ENCODE results near the gene GATA2. TPM values are rescaled to one million over a fixed set of nuclear protein-coding genes. Genes with fewer than 3 reads are reported as not detected.

Gene GATA2
- total RNA-seq, 1 donor from 2014 or later = 1.7 TPM

DNA sequence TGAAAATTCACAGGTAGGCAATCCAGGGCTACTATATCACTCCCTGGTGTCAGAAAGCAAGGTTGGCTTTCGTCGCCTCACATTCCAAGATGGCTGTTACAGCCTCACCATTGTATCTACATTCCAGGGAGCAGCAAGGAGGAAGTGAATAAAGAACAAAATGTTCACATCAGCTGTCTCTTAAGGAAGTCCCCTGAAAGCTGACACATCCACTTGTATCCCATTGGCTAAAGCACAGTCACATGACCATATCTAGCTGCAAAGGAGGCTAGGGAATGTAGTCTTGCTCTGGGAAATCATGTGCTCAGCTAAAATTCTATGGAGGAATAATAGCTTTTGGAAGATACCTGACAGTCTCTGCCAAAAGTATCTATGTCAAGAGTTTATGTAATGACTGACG, 12.8 kb upstream of the GATA2 start:
- no peak for DNase-seq (ENCODE audit: low spot score, unreplicated experiment)

DNA sequence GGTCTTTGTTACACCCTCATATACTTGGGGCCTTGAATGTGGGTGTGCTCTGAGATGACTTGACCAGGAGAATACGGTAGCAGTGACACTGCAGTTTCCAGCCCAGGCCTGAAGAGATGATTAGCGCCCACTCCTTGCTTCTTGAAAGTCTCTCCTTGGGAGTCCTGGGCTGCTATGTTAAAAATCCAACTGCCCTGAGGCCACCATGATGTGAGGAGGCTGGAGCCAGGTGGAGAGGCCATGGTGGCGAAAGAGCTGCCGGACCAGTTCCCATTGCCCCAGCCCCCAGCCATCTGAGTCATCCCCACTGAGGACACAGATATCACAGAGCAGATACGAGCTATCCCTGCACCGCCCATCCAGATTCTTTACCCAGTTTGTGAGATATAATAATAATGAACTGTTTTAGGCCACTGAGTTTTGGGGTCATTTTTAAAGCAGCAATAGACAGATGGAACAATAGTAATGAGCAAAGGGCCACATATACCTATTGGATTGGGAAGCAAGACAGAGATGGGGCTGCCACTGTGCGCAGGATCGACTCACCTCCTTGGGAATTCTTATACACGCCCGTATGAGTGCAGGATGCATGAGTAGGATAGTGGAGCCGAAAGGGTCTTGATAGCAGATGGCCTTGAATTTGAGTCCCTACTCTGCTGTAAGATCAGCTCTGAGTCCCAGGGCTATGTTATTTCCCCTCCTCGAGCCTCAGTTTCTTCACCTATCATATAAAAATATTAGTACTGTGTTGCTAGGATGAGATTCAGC, 12.1 kb upstream of the GATA2 start:
- Mint-ChIP-seq H3K27ac (no peak overlapping the region), H3K4me1 (ENCODE audit: low read depth) (no peaks in the 10 kb centered on the region), H3K4me3 (ENCODE audit: low read depth) (no peak overlapping the region), H3K36me3 (ENCODE audit: insufficient read depth) (no peaks in the 10 kb centered on the region), H3K27me3 (peaks cover 49% of the 10 kb centered on the region), H3K9me3 (ENCODE audit: low read depth) (no peaks in the 10 kb centered on the region)
- no peak for DNase-seq (ENCODE audit: low spot score, unreplicated experiment)
- TF ChIP-seq, protein P1, sequence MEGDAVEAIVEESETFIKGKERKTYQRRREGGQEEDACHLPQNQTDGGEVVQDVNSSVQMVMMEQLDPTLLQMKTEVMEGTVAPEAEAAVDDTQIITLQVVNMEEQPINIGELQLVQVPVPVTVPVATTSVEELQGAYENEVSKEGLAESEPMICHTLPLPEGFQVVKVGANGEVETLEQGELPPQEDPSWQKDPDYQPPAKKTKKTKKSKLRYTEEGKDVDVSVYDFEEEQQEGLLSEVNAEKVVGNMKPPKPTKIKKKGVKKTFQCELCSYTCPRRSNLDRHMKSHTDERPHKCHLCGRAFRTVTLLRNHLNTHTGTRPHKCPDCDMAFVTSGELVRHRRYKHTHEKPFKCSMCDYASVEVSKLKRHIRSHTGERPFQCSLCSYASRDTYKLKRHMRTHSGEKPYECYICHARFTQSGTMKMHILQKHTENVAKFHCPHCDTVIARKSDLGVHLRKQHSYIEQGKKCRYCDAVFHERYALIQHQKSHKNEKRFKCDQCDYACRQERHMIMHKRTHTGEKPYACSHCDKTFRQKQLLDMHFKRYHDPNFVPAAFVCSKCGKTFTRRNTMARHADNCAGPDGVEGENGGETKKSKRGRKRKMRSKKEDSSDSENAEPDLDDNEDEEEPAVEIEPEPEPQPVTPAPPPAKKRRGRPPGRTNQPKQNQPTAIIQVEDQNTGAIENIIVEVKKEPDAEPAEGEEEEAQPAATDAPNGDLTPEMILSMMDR (IDR thresholded peaks at IDR 0.05; ENCODE audit: unreplicated experiment) = no peak

More for the DNA sequence above, 12.8 kb upstream of the GATA2 start:
- Mint-ChIP-seq H3K27ac (no peak overlapping the region), H3K36me3 (ENCODE audit: insufficient read depth) (no peaks in the 10 kb centered on the region), H3K4me3 (ENCODE audit: low read depth) (no peak overlapping the region), H3K27me3 (peaks cover 46% of the 10 kb centered on the region), H3K4me1 (ENCODE audit: low read depth) (no peaks in the 10 kb centered on the region), H3K9me3 (ENCODE audit: low read depth) (no peaks in the 10 kb centered on the region)
- TF ChIP-seq, protein P1 (IDR thresholded peaks at IDR 0.05; ENCODE audit: unreplicated experiment) = no peak

DNA sequence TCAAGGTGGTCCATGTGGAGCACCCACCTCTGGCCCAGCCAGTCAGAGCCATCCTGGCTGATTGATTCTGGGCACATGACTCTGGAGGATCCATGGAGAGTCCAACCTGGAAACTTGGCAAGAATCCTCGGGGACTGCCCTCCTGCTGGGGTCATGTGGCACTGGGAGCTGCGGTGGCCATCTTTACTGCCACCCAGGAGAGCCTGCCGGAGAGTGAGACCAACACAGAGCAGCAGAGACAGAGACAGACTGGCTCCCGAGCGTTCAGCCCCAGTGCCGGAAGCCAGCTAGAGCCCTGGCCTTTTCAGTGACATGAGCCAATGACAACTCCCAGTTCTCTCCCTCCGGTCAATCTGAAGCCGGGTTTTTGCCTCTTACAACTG, 11.5 kb upstream of the GATA2 start:
- Mint-ChIP-seq H3K27ac (no peak overlapping the region), H3K9me3 (ENCODE audit: low read depth) (no peaks in the 10 kb centered on the region), H3K4me3 (ENCODE audit: low read depth) (no peak overlapping the region), H3K4me1 (ENCODE audit: low read depth) (no peaks in the 10 kb centered on the region), H3K36me3 (ENCODE audit: insufficient read depth) (no peaks in the 10 kb centered on the region), H3K27me3 (peaks cover 54% of the 10 kb centered on the region)
- DNase-seq (ENCODE audit: low spot score, unreplicated experiment) = no peak
- TF ChIP-seq, protein P1 (IDR thresholded peaks at IDR 0.05; ENCODE audit: unreplicated experiment) = no peak

DNA sequence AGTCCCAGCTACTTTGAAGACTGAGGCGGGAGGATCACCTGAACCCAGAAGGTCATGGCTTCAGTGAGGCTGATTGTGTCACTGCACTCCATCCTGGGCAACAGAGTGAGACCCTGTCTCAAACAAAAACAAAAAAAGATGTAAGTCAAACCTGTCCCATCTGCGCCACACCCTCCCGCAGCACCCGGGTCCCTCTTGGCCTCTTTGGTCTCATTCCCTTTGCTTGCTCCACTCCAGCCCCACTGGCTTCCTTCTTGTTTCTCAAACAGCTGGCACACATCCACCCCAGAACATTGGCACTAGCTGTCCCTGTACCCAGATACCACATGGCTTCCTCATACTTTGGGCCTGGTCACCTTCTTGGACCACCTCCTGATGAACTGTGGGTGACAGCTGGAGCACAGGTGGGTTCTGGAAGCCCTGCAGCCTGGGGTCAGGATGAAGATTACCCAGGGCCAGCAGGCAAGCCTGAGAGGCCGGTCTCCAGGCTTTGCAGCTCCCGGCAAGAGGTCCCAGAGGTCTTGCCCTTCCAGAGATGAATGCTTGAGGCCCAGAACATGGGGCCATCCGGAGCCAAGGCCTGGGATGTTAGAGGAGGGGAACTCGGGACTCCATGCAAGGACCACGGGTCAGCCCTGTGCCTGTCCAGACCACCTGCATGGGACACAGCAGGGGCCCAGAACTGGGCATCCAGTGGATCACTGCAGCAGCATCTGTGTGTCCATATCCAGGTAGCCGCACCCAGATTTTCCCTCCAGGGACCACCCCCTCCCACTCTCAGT, 10.9 kb upstream of the GATA2 start:
- Mint-ChIP-seq H3K9me3 (ENCODE audit: low read depth) (no peaks in the 10 kb centered on the region), H3K27ac (no peak overlapping the region), H3K27me3 (peaks cover 55% of the 10 kb centered on the region), H3K4me3 (ENCODE audit: low read depth) (no peak overlapping the region), H3K4me1 (ENCODE audit: low read depth) (no peaks in the 10 kb centered on the region), H3K36me3 (ENCODE audit: insufficient read depth) (no peaks in the 10 kb centered on the region)
- no peak for DNase-seq (ENCODE audit: low spot score, unreplicated experiment)
- TF ChIP-seq, protein P1 (IDR thresholded peaks at IDR 0.05; ENCODE audit: unreplicated experiment) = no peak

DNA sequence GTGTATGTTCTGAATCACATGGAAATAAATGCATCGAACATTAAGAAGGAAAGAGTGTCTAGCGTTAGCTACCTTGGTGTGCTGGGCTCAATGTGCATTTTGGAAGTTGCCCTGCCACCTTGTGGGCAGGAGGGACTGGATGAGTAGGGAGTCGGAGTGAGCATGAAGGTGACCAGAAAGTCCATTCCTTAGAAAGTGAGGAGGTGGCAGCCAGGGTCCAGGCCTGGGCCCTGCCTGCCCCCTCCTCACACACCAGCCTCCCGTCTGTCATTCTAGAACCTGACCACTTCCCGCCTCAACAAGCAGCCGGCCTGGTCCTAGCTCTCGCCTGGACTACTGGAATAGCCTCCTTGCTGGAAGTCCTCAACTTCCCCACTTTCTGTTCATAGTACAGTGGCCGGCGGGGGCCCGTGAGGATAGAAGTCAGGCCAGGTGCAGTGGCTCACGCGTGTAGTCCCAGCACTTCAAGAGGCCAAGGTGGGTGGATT, 10.2 kb upstream of the GATA2 start:
- Mint-ChIP-seq H3K4me1 (ENCODE audit: low read depth) (no peaks in the 10 kb centered on the region), H3K9me3 (ENCODE audit: low read depth) (no peaks in the 10 kb centered on the region), H3K36me3 (ENCODE audit: insufficient read depth) (no peaks in the 10 kb centered on the region), H3K4me3 (ENCODE audit: low read depth) (no peak overlapping the region), H3K27ac (no peak overlapping the region), H3K27me3 (peaks cover 58% of the 10 kb centered on the region)
- DNase-seq (ENCODE audit: low spot score, unreplicated experiment) = no peak
- TF ChIP-seq, protein P1 (IDR thresholded peaks at IDR 0.05; ENCODE audit: unreplicated experiment) = peak; percentile 42

Data from progenitor cell of endocrine pancreas (in vitro differentiated cells).